ENCODE results near the gene CC2D1B. TPM values are rescaled to one million over a fixed set of nuclear protein-coding genes. Genes with fewer than 3 reads are reported as not detected.

CC2D1B gene
- total and polyA plus RNA-seq, 9 of the 15 experiments (the other 6 are each of a cell fraction or from before 2014, with no cell fraction given) = 1.2 to 33.6 (median 25.5) TPM

GRCh38 chr1:52404116-52404974 is 38.3 kb upstream of the CC2D1B start, which contains the start of the genes ORC1 and PRPF38A (continued):
- peak; percentile 95 for TF ChIP-seq SIN3B (IDR thresholded peaks at IDR 0.05; ENCODE audit: low read depth)
- TF ChIP-seq ZBTB8A (IDR thresholded peaks at IDR 0.05; ENCODE audit: partially characterized antibody) = no peak
- TF ChIP-seq ZEB2 (IDR thresholded peaks at IDR 0.05) = peak; percentile 70
- TF ChIP-seq PRPF4 (IDR thresholded peaks at IDR 0.05; ENCODE audit: insufficient read depth, low read depth, low read length, poor library complexity, severe bottlenecking) = no peak
- TF ChIP-seq MTA1 (IDR thresholded peaks at IDR 0.05; ENCODE audit: borderline replicate concordance) = 0 out of 2 replicates have a peak, but pooled peaks have one; percentile 27
- peak; percentile 69 for TF ChIP-seq HDAC2 (IDR thresholded peaks at IDR 0.05)
- TF ChIP-seq ZNF408 (CRISPR knock-in tag; IDR thresholded peaks at IDR 0.05; ENCODE audit: low read depth) = no peak
- no peak for TF ChIP-seq MECOM (CRISPR knock-in tag; IDR thresholded peaks at IDR 0.05)
- no peak for TF ChIP-seq FIP1L1 (IDR thresholded peaks at IDR 0.05; ENCODE audit: low read depth, low read length, poor library complexity, severe bottlenecking)
- no peak for TF ChIP-seq BMI1 (IDR thresholded peaks at IDR 0.05; ENCODE audit: low read length)
- TF ChIP-seq ARHGAP35 (IDR thresholded peaks at IDR 0.05; ENCODE audit: partially characterized antibody) = no peak
- no peak for TF ChIP-seq USF2 (CRISPR knock-in tag; IDR thresholded peaks at IDR 0.05)
- TF ChIP-seq TBL1XR1 (IDR thresholded peaks at IDR 0.05; ENCODE audit: low read length in 2 of 2) = 0 out of 4 replicates have a peak, but pooled peaks of 1 of the 2 experiments have one; percentile 61
- no peak for TF ChIP-seq ZFPM2 (CRISPR knock-in tag; IDR thresholded peaks at IDR 0.05)
- no peak for TF ChIP-seq ZNF609 (CRISPR knock-in tag; IDR thresholded peaks at IDR 0.05; ENCODE audit: borderline replicate concordance)
- TF ChIP-seq ZFP91 (CRISPR knock-in tag; IDR thresholded peaks at IDR 0.05) = no peak
- peak; percentile 78; the same call in 1 of the 2 replicates for TF ChIP-seq ELF2 (CRISPR knock-in tag; IDR thresholded peaks at IDR 0.05)
- TF ChIP-seq ZNF445 (CRISPR knock-in tag; IDR thresholded peaks at IDR 0.05; ENCODE audit: low read depth) = no peak
- no peak for TF ChIP-seq MBD1 (CRISPR knock-in tag; IDR thresholded peaks at IDR 0.05)
- TF ChIP-seq PML (IDR thresholded peaks at IDR 0.05; ENCODE audit: low read length) = peak; percentile 91
